Activated CD4-positive, alpha-beta T cell treated with anti-CD3 and anti-CD28 coated beads, Interleukin-2, Interleukin-4, amounts not matched to agents 100 ng/mL and 50 ng/mL, durations not matched to agents 16 hours and 8 hours (primary cell): ENCODE data around the gene SHISA5.

ENCODE experiments used
- DNase-seq: peaks from one replicate; pipeline ENCODE4 v3.0.0-alpha.2; 2020; ENCODE audit warnings: low spot score

SHISA5 gene

GRCh38 chr3:48431224-48432029, 72.5 kb downstream of the SHISA5 start:
- DNase-seq, result no peak

DNA sequence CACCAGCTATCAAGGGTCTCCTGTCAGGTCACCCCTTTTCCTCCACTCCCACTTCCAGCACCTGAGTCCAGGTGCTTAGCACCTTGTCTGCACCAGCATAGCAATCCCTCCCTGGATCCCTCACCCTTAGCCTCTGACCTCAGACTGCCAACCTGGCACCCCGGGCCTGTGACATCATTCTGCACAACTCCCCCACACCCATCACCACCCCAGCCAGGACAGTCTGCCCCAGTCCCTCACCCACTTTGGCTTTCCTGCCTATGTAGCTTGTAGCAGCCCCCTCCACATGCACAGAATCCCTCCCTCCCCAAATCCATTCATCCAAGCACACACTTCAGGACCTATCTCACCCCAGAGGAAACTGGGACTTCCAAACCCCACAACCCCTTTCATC, 73.3 kb downstream of the SHISA5 start:
- no peak for DNase-seq

DNA sequence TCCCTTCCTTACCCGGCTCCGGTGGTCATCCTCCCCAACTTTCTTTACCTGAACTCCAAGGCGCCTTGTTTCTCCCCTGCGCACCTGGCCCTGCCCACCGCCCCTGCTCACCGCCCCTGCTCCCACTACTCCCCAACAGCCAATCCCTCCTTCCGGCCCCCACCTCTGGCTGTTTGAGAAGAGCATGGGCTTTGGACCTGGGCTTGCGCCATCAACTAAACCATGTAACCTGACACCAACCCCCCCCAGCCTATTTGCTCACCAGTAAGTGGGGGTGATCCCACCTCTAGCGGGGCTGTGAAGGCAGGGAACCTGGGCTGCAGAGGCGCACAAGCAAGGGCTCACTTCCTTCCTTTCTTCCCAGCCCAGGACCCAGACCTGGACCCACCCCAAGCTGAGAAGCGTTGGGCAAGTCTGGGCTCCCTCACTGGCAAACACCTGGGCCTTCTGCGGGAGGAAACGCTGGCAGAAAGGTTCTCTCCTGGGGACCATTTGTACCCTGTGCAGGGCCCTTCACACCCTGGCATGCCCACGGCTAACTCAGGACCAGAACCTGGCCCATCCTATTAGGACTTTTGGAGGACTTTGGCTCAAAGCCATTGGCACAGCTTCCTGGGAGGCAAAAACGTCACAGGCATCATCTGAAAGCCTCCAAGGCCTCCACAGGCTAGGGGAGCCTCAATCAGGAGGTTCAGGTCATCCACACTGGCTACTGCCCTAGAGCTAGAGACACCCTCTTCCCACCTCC, 73.8 kb downstream of the SHISA5 start, which contains the start of gene PLXNB1:
Gene PLXNB1 (minus strand): TSS at position 127 of the 748 bp plus-strand sequence. CDS start 5,475 bp downstream, outside the sequence.
- DNase-seq, result no peak

GRCh38 chr3:48429317-48429959, 74.5 kb downstream of the SHISA5 start:
- DNase-seq, result no peak

DNA sequence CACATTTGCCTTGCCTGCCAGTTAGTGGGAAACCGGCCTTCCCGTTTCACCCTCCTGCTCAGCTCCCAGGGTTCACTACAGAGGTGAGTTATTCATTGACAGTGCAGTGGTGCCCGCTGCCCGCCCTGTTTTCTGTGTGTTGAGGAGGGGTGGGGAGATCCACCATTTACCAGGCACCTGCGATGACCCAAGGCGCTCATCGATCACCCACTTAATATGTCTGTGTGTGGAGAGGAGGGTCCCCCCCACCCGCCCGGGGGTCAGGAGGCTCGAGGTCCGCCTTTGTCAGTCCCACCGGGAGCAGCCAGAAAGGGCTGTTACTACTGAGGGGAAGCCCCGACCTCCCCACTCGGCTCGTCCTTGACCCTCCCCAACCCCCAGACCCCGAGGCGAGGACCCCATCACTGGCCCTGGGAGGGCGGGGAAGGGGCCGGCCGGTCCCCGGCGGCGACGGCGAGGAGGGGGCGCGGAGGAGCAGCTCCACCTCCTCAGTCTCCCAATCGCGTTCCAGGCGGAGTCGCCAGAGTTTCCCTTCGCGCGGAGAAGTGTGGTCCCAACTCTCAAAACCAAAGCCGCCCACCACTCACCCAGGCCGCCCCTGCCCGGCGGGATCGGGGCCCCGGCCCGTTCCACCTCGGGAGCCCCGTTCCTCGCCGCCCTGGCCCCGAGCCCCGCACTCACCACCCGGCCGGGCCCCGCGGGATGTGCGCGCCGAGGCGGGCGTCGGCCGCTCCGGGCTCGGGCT, 75.2 kb downstream of the SHISA5 start:
- DNase-seq, result no peak

GRCh38 chr3:48428088-48428571, 75.8 kb downstream of the SHISA5 start:
- no peak for DNase-seq

- DNase-seq, result no peak
Observed at GRCh38 chr3:48427630-48427962, 76.4 kb downstream of the SHISA5 start.

DNA sequence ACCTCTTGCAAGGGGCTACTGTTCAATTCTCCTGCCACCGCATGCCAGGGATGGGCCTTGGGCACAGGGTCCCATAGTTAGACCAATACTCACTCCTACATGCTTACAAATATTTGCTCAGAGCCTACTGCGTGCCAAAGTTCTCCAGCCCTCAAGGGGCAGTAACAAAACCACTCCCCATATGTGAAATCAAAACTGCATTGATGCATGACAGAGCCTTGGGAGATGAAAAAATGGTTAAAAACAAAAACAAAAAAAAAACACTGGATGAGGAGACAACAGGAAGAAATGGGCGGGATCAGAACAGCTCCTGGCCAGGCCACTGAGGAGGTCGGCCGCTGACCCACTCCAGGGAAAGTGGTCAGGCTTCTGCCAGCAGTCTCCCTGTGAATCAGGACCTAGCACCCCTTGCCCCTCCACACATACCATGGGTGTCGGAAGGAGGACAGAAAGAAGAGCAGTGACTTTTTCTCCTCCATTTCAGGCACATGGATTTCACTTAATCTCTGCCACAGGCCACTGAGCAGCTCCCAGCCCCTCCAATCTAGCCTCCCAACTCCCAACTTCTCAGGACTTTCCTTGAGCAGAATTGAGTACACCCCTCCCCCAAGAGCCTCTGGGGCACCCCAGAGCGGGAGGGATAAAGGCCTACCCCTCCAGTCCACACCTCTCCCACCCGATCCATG, 76.9 kb downstream of the SHISA5 start:
- DNase-seq, result no peak

DNA sequence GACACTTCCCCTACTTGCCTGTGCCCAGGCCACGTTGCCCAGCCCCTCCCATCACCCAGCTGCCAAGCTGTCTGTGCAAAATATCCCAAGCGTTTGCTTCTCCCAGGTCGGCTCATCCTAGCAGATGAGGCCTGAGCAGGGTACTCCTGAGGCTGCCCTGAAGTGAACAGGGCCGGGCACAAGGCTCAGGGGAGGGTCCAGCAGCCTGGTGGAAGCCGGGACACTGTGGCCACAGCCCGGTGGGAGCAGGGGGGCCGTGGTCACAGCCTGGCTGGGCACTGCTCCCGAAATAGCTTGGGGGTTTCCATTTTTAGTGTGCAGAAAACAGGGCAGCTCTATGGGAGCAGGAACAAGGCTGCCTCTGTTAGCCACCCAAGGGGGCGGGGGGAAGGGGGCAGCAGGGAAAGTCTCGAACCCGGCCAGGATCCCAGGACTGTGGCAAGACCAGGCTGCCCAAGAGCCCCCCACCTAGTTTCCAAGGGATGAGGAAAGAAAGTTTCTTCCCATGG, 77.5 kb downstream of the SHISA5 start:
- no peak for DNase-seq

GRCh38 chr3:48425281-48425812, 78.6 kb downstream of the SHISA5 start:
- DNase-seq, result no peak

GRCh38 chr3:48423883-48424695, 79.9 kb downstream of the SHISA5 start:
- no peak for DNase-seq

DNA sequence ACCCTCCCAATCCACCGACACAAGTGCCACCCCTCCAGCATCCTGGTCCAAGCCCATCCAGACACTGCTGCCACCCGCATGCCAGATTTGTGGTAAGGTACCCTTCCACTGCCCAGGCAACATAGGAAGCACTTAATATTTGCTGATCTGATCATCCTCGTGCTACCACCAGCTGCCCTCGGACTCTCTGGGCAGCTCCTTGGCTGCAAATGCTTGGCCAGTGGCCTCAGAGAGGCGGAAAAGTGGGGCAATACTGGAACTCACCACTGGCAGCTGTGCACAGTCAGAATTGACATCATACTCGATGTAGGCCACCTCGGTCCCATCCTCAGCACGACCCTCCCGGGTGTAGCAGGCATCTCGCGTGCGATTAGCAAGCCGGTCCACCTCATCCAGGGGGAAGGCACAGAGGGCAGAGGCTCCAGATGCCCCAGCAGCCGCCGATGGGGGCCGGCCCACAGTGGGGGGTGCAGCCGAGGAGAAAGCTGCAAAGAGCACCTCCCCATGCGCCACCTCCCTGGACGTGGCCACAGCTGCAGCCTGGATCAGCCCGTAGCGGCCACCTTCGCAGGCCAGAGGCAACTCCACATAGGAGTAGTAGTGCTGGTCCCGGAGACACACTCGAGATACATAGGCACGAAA, 80.6 kb downstream of the SHISA5 start:
- no peak for DNase-seq

DNA sequence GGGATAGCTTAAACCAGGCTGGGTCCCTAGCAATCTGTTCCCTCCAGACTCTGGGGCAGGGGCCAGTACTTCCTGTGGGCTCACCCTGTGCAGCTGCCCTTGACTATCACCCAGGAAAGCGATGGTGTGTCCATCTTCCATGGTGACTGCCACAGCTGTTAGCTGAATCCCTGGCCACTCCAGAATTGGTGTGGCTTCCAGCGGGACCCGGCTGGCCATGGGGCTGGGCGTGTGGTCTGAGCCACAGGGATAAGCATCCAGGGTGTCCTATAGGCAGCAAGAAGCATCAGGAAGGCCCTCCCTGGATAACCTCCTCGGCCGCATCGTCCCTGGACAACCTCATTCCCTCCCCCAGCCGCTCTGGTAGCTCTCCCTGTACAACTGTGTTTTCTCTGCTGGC, 81.3 kb downstream of the SHISA5 start:
- DNase-seq, result no peak

DNA sequence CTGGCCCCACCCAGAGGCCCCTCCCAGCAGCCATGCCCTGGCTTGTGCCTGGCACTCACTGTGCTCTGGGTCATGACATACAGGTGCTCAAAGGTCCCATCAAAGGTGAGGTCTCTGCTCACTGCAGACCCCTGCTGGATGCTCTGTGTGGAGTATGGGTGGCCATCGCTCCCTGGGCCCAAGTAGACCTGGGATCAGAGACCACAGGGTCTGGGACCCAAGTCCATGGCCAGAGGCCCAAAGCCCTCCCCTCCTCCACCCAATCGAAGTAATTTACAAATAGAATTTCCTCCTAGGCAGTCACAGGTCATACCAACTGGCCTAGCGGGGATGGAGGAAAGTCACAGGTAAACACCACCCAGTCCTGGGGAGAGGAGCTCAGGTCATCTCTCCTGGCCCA, 81.7 kb downstream of the SHISA5 start:
- no peak for DNase-seq

- no peak for DNase-seq
Observed at GRCh38 chr3:48420561-48420960, 83.4 kb downstream of the SHISA5 start.

DNA sequence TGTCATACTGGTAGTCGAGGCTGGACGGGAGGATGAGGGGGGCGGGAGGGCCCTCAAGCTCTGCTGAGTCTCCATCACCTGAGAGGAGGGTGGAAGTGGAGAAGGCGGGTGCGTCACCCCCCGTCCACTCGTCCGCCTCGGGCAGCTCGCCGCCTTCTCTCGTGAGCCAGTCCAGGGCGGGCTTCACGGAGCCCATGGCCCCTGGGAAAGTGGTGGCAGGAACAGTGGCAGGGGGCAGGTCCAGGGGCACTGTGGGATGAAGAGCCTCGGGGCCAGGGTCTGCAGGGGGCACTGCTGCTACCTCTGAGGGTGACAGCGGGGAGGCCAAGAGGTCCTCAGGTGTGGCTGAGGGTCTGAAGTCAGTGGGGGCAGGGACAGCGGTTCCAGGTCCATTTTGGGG, 84.4 kb downstream of the SHISA5 start:
- DNase-seq, result no peak

DNA sequence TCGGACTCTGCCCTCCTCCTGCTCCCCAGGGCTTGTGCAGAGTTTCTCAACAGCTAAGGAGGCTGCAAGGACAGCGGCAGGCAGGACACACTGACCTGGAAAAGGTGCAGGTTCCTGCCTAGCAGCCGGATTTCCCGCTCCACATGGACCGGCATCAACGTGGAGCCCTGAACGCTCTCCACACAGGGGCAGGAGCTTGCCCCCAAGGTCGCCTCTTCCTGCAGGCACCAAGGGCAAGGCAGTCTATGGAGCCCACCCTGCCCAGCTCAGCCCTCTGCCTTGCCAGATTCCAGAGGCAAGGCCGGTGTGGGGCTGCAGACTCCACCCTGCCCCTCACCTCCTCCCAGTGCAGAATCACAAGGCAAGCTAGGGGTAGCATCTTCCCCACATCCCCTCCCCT, 84.8 kb downstream of the SHISA5 start:
- no peak for DNase-seq

DNA sequence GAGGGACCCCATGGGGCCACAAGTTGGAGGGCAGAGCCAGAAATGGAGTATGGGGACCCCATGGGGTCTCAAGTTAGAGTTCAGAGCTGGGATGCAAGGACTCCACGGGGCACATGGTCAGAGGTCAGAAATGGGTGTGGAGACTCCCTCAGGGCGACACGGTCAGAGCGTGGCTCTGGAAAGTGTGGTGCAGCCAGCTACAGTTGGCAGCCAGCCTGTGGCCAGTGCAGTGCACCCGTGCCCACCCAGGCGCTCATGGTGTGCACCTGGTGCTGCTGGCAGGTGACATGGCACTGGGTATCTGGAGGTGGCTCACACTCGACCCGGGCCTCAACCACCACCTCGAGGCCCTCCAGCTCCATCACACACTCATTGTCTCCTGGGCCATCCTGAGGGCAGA, 85.3 kb downstream of the SHISA5 start:
- DNase-seq, result no peak

GRCh38 chr3:48418140-48418539, 85.8 kb downstream of the SHISA5 start:
- no peak for DNase-seq
